Mesendoderm (in vitro differentiated cells): ENCODE results near the gene TUG1.

Source experiments
- DNase-seq: peaks from one replicate; pipeline ENCODE4 v3.0.0; 2013
- H2AK5ac ChIP-seq: 2 replicates; pipeline ENCODE4 v1.6.1; 2013; ENCODE audit warnings: low read length, inconsistent platforms
- H2BK120ac ChIP-seq: 2 replicates; pipeline ENCODE4 v1.6.1; 2013; ENCODE audit warnings: low read depth, mild to moderate bottlenecking, low read length, moderate library complexity, mixed read lengths
- H2BK15ac ChIP-seq: replicated peaks from 2 replicates; pipeline ENCODE4 v1.6.1; 2013; ENCODE audit warnings: low read depth, mild to moderate bottlenecking, moderate library complexity
- H2BK5ac ChIP-seq: 2 replicates; pipeline ENCODE4 v1.6.1; 2013; ENCODE audit warnings: low read length, inconsistent platforms
- H3K18ac ChIP-seq: 2 replicates; pipeline ENCODE4 v1.6.1; 2013; ENCODE audit warnings: mild to moderate bottlenecking, low read length, mixed read lengths
- H3K23ac ChIP-seq: one replicate; pipeline ENCODE4 v1.6.1; 2013; ENCODE audit warnings: low read length
- H3K27ac ChIP-seq: 2 replicates; pipeline ENCODE4 v1.5.1; 2013; ENCODE audit warnings: low read depth, mild to moderate bottlenecking, inconsistent platforms, low read length, moderate library complexity
- H3K27me3 ChIP-seq: 2 replicates; pipeline ENCODE4 v1.6.1; 2013; ENCODE audit warnings: low read length, control low read depth, mild to moderate bottlenecking, inconsistent platforms; ENCODE audit not compliant: insufficient read depth, poor library complexity
- H3K36me3 ChIP-seq: 2 replicates; pipeline ENCODE4 v1.6.1; 2013; ENCODE audit warnings: low read length, inconsistent platforms; ENCODE audit not compliant: control insufficient read depth, insufficient read depth
- H3K4ac ChIP-seq: one replicate; pipeline ENCODE4 v1.6.1; 2013; ENCODE audit warnings: low read depth, mild to moderate bottlenecking, low read length, moderate library complexity
- H3K4me1 ChIP-seq: 2 replicates; pipeline ENCODE4 v1.6.1; 2013; ENCODE audit warnings: low read depth, low read length, inconsistent platforms; ENCODE audit not compliant: control insufficient read depth
- H3K4me2 ChIP-seq: 2 replicates; pipeline ENCODE4 v1.6.1; 2013; ENCODE audit warnings: low read length
- H3K4me3 ChIP-seq: 2 replicates; pipeline ENCODE4 v1.5.1; 2013; ENCODE audit warnings: mild to moderate bottlenecking, low read length
- H3K56ac ChIP-seq: one replicate; pipeline ENCODE4 v1.6.1; 2013; ENCODE audit warnings: low read length
- H3K79me1 ChIP-seq: 2 replicates; pipeline ENCODE4 v1.6.1; 2013; ENCODE audit warnings: low read length, inconsistent platforms
- H3K79me2 ChIP-seq: 2 replicates; pipeline ENCODE4 v1.6.1; 2013; ENCODE audit warnings: mild to moderate bottlenecking, low read length; ENCODE audit not compliant: control insufficient read depth, insufficient read depth
- H3K9ac ChIP-seq: 2 replicates; pipeline ENCODE4 v1.6.1; 2013; ENCODE audit warnings: low read length, inconsistent platforms
- H4K5ac ChIP-seq: one replicate; pipeline ENCODE4 v1.6.1; 2013; ENCODE audit warnings: low read length
- H4K8ac ChIP-seq: one replicate; pipeline ENCODE4 v1.6.1; 2013; ENCODE audit warnings: low read depth, mild to moderate bottlenecking, control low read depth, low read length, moderate library complexity
- WGBS: extraction: QIAGEN DNeasy Blood & Tissue Kit; methylation state at CpG from one replicate; pipeline ENCODE4 v1.1.7; 2013; ENCODE audit warnings: low lambda C conversion rate, missing lambda C conversion rate; ENCODE audit not compliant: insufficient coverage; ENCODE audit errors: extremely low coverage; 5-methylcytosine and 5-hydroxymethylcytosine counted together

TUG1 gene

DNA sequence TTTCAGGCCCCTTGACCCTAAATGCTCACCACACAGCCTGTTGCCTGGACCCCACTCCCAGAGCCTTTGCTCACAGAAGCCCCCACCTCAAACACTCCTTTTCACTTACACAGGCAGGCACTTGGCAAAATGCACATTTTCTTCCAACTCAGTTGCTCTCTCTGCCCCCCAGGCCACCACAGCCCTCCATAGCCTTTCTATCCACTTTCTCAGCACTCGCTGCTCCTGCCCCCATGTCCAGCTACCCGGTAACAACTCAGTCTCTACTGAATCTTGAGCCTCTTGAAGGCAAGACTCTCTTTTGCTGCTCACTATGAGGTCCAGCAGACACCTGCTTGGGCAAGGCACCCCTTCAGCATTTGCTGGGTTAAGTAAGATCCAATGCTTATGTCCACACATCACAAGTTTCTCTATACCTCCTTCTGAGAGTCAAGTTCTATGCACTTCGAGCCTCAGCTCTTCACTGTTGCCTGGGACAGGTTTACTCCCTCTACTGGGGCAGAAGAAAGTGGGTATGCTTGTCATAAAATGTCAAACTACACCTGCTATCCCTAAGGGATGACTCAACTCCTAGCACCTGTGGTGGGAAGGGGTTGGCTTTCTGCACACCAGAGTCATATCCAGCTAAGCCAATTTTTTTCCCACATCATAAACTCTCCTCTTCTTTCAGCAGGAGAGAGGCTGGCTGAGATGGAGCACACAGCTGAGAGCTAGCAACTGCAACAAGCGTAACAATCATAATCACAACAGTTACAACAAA, 37.3 kb upstream of the TUG1 start:
- H3K4me3 ChIP-seq, result no peak overlapping the region
- H3K18ac ChIP-seq, result no peak overlapping the region
- WGBS, result no CpG with 5 or more reads among the region's 4 CpGs
- H2BK15ac ChIP-seq, result no peak overlapping the region
- no peak overlapping the region for H3K4ac ChIP-seq
- H4K8ac ChIP-seq, result no peak overlapping the region
- H3K27me3 ChIP-seq, result no peaks in the 10 kb centered on the region
- H2BK120ac ChIP-seq, result no peak overlapping the region
- no peak overlapping the region for H3K27ac ChIP-seq
- no peak overlapping the region for H3K56ac ChIP-seq
- H3K36me3 ChIP-seq, result peaks cover 37% of the 10 kb centered on the region
- H3K79me2 ChIP-seq, result no peaks in the 10 kb centered on the region
- H2BK5ac ChIP-seq, result no peak overlapping the region
- H3K23ac ChIP-seq, result no peak overlapping the region
- no peak overlapping the region for H2AK5ac ChIP-seq
- DNase-seq, result no peak
- no peak overlapping the region for H4K5ac ChIP-seq
- no peak overlapping the region for H3K4me2 ChIP-seq
- no peaks in the 10 kb centered on the region for H3K4me1 ChIP-seq
- no peak overlapping the region for H3K9ac ChIP-seq
- H3K79me1 ChIP-seq, result no peaks in the 10 kb centered on the region

DNA sequence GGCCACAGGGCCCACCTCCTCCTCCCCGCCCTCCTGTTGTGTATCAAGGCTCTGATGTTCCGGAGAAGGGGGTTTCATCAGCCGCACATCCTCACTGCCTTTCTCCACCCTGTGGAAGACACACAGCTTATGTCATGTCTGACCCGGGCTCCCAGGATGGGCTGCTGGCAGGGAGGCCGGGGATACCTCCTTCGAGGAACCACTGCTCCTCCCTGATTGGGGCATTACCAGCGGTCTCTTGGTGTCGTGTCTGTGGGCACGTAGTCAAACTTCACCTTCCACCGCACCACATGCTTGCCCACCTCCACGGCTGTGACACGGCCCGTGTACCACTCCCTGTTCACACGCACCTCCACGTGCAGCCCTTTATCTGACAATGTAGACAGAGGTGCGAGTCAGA, 36.4 kb upstream of the TUG1 start:
- no peak overlapping the region for H3K4ac ChIP-seq
- no peaks in the 10 kb centered on the region for H3K79me1 ChIP-seq
- H2AK5ac ChIP-seq, result no peak overlapping the region
- no peaks in the 10 kb centered on the region for H3K27me3 ChIP-seq
- H3K36me3 ChIP-seq, result peaks cover 38% of the 10 kb centered on the region
- H3K79me2 ChIP-seq, result no peaks in the 10 kb centered on the region
- no peak overlapping the region for H3K27ac ChIP-seq
- H4K8ac ChIP-seq, result no peak overlapping the region
- H3K23ac ChIP-seq, result no peak overlapping the region
- no peak for DNase-seq
- no peak overlapping the region for H2BK15ac ChIP-seq
- no peak overlapping the region for H3K4me3 ChIP-seq
- H2BK5ac ChIP-seq, result no peak overlapping the region
- no peak overlapping the region for H3K9ac ChIP-seq
- no peak overlapping the region for H3K18ac ChIP-seq
- no peak overlapping the region for H2BK120ac ChIP-seq
- H3K4me2 ChIP-seq, result no peak overlapping the region
- no peaks in the 10 kb centered on the region for H3K4me1 ChIP-seq
- no peak overlapping the region for H3K56ac ChIP-seq
- WGBS, result no CpG with 5 or more reads among the region's 16 CpGs
- H4K5ac ChIP-seq, result no peak overlapping the region

DNA sequence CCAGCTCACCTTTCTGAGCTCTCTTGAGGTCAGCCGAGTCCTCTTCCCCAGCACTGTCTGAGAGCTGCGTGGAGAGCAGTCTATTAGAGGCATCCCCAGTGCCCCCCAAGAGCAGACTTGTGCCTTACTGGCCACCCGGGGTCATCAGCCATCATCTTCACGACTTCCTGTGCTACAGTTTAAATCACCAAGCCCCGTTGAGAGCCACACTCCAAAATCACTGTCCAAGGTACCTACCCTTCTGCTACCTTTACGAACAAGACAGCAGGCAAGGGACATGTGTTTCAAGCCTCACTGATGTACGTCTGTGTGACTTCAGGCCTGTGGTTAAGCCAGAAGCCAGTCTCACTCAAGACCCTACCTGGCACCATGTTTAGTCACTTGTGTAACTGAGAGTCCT, 35.6 kb upstream of the TUG1 start:
- Histone ChIP-seq H2AK5ac (no peak overlapping the region), H3K27me3 (no peaks in the 10 kb centered on the region), H2BK120ac (no peak overlapping the region), H3K4me1 (no peaks in the 10 kb centered on the region), H3K4me3 (no peak overlapping the region), H3K79me2 (no peaks in the 10 kb centered on the region), H3K23ac (no peak overlapping the region), H4K5ac (no peak overlapping the region), H2BK15ac (no peak overlapping the region), H2BK5ac (no peak overlapping the region), H3K36me3 (peaks cover 37% of the 10 kb centered on the region), H3K4me2 (no peak overlapping the region), H4K8ac (no peak overlapping the region), H3K4ac (no peak overlapping the region), H3K56ac (no peak overlapping the region), H3K27ac (no peak overlapping the region), H3K18ac (no peak overlapping the region), H3K9ac (no peak overlapping the region), H3K79me1 (no peaks in the 10 kb centered on the region)
- no CpG with 5 or more reads among the region's 7 CpGs for WGBS
- no peak for DNase-seq

DNA sequence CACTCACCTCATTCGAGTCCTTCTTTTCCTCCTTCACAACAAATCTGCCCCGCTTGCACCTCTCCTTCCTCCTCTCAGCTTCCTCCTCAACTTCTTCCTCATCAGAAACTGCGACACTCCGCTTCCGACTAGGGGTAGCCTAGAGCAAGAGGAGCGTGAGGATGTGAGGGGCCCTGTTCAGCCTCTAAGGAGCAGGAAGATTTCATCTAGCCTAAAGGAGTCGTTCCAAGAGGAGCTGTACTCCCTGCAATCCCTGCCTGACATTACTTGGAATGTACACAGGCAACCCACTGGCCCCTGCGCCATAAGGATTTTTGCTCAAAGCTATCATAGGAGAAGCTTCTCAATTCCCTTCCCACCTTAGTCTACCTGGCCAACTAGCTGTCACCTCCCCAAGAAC, 35.0 kb upstream of the TUG1 start:
- Histone ChIP-seq H3K4me1 (no peaks in the 10 kb centered on the region), H2AK5ac (no peak overlapping the region), H3K36me3 (peaks cover 36% of the 10 kb centered on the region), H3K27ac (no peak overlapping the region), H3K9ac (no peak overlapping the region), H3K79me2 (no peaks in the 10 kb centered on the region), H2BK15ac (no peak overlapping the region), H3K79me1 (no peaks in the 10 kb centered on the region), H4K8ac (no peak overlapping the region), H3K56ac (no peak overlapping the region), H3K4ac (no peak overlapping the region), H3K18ac (no peak overlapping the region), H4K5ac (no peak overlapping the region), H2BK5ac (no peak overlapping the region), H3K23ac (no peak overlapping the region), H3K4me2 (no peak overlapping the region), H2BK120ac (no peak overlapping the region), H3K4me3 (no peak overlapping the region), H3K27me3 (no peaks in the 10 kb centered on the region)
- no peak for DNase-seq
- WGBS, result no CpG with 5 or more reads among the region's 8 CpGs

DNA sequence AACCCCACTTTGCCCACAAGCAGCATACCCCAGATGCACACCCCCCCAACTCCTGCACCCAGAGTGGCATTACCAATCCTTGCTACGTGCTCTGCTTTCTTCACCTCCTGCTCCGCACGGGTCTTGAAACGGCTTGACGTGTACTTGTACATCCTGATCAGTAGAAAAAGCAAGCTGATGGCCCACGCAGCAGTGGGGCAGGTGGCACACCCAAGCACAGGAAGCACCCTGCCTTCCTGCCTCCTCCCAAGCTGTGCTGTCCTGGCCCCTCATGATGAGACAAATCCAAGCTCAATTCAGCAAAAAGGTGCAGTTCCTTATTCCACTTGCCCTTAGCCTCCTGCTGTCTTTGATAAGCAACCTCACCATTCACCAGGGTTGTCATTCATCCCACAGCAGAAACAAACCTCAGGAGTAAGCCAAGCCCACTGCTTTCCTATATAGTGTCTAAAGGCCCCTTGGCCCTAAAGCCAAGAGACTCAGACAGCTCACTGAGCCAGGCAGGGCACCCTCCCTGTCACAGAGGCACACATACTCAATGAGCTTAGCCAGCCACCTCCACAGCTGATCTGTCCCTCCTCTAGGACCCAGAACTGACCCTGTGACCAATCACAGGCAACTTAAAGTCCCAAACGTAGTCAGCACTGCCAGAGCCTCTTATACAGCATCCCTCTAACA, 28.2 kb upstream of the TUG1 start:
- Histone ChIP-seq H2AK5ac (no peak overlapping the region), H3K79me2 (no peaks in the 10 kb centered on the region), H3K9ac (no peak overlapping the region), H3K4me1 (no peaks in the 10 kb centered on the region), H3K36me3 (peaks cover 44% of the 10 kb centered on the region), H3K4ac (no peak overlapping the region), H3K79me1 (no peaks in the 10 kb centered on the region), H2BK15ac (no peak overlapping the region), H3K4me2 (no peak overlapping the region), H4K8ac (no peak overlapping the region), H4K5ac (no peak overlapping the region), H3K56ac (no peak overlapping the region), H2BK120ac (no peak overlapping the region), H3K23ac (no peak overlapping the region), H2BK5ac (no peak overlapping the region), H3K18ac (no peak overlapping the region), H3K27ac (no peak overlapping the region), H3K27me3 (no peaks in the 10 kb centered on the region), H3K4me3 (no peak overlapping the region)
- WGBS, result no CpG with 5 or more reads among the region's 7 CpGs
- DNase-seq, result no peak
